ENCODE measurements around the gene PHF3.

Gene PHF3

DNA sequence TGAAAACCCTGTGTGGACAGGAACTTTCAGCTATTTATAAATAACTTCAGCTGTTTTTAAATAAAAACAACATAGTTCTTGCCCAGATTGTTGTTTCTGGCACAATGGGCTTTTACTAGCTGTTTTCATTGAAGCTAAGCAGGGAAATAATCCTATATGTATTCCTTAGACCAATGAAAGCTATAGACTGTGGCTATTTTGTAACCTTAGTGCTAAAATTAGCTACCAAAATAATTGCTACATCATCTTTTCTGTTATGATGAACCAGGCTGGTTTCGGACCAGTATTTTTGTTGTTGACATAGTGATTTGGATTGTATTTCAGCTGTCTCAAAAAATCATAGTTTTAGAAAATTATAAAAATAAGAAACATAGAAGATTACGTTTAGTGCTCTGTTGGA lies 13.7 kb downstream of the PHF3 start:
- DNase-seq (ENCODE audit: low read depth), result no peak

DNA sequence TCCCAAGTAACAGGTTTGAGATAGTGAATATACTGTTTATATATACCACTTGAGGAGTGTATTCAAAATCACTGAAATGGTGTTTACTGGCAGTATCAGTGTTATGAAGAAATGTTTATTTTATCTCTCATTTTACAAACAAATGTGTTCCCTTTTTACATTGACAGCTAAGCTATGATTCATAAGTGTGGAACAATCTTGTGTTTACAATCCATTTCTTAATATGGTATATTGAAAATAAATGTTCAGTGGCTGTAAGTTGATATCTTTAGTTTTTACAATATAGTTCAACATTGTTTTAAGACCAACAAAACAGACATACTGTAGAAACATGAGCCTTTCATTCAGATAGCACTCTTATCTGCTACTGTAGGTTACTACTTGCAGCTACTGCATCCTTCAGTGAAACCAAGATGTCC lies 14.3 kb downstream of the PHF3 start:
- no peak for DNase-seq (ENCODE audit: low read depth)

DNA sequence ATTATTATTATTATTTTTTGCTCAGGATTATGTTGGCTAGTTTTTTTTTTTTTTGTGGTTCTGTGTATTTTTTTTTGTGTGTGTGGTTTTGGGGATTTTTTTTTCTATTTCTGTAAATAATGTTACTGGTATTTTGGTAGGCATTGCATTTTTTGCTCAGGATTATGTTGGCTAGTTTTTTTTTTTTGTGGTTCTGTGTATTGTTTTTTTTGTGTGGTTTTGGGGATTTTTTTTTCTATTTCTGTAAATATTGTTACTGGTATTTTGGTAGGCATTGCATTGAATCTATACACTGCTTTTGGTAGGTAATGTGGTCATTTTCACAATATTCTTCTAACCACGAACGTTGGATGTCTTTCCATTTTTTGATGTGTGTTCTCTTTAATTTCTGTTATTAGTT lies 17.4 kb downstream of the PHF3 start:
- DNase-seq (ENCODE audit: low read depth), result no peak

DNA sequence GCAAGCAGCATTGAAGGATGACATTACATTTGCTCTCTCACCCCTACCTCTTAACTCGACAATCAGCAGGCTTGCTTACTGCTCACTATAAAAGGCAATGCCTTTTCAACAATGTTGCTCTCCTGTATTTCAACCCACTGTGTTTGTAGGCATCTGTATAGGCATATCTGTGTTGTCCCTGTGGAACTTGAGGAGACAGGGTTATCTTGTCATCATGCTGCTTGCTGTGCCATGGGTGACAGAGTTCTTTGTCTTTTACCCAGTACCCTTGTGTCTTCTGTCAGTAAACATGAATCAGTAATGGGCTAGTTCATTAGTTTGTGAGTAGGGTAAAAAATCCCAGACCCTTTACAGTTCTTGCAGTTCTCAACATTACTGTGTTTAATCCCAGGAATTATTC lies 25.2 kb downstream of the PHF3 start:
- no peak for DNase-seq (ENCODE audit: low read depth)

DNA sequence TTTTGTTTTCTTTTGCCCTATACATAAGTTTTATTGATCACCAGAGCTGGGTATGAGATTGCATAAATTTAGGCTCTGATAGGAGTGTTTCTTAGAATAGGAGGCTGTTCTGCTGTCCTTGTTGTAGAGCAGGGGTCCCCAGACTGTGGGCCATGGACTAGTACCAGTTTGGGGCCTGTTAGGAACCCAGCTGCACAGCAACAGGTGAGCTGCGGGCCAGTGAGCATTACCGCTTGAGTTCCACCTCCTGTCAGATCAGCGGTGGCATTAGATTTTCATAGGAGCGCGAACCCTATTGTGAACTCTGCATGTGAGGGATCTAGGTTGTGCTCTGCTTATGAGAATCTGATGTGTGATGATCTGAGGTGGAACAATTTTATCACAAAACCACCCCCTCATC lies 26.2 kb downstream of the PHF3 start:
- no peak for DNase-seq (ENCODE audit: low read depth)

DNA sequence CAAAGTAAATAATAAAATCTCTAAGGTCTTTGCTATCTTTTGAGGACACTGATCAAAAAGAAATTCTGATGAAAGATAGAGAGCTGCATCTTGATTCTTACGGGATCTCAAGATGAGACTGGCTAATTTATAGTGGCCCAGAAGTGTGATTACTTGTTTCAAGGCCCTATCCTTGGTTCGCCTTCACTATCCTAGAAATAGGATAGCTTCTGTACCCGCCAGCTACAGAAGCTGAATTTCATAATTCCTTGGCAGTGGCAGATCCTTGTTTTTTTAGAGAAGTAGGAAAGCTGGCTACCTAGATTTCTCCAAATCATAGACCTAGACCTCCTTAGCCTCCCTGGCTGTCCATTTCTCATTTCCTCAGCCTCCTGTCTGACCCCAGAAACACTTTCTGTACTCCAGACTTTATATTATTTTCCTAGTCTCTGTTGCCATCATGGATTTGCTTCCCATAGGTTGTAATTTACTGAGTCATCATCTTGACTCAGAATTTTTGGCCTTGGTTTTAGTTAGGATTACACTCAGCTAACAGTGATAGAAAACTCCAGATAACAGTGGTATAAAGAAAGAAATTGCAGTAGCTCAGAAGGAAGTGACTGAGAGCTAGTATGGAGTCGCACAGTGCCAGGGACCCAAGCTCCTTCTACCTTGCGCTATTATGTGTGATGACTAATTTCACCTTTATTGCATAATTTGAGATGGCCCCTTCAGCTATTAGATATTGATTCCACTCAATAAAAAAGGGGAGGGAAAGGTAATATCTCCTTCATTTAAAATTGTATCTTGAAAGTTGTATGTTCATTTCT lies 27.7 kb downstream of the PHF3 start:
- DNase-seq (ENCODE audit: low read depth), result peak; percentile 40

DNA sequence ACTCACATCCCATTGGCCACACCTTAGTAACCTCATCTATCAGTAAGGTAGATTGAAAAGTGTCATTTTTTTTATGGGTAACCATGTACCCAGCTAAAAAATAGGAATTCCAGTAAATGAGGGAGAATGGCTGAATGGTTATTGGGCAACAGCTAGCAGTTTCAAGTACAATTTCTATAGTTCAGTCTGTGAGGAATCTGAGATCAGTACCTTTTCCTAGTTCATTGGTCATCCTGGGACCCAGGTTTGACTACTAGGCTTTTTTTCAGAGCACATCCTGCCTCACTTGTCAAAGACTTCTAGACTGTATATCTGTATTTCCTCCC lies 28.3 kb downstream of the PHF3 start:
- no peak for DNase-seq (ENCODE audit: low read depth)

DNA sequence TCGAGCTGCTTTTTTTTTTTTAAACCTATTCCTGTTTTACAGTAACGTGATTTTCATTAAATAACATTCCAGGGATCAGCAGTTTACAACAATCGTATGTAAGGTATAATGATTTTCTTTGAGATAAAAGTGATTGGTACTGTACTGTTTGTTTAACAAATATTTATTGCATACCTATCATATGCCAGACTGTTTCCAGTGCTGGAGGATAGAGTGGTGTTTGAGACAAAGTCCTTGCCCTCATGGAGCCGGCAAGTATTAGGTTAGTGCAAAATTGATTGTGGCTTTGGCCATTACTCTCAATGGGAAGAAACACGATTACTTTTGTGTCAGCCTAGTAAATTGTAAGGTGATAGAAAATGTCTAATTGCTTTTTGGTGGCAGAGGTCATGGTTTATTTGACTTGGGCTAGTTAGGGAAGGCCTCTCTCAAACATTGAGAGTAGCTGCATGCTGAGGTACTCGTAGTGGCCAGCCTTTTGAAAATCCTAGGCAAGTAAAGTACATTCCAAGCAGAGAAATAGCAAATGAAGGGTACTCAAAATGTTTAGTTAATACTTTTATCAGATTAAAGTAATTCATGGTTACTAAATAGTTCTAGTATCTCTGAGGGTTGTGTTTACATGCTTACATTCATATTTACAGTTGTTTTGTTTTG lies 35.6 kb downstream of the PHF3 start:
- DNase-seq (ENCODE audit: low read depth), result no peak

DNA sequence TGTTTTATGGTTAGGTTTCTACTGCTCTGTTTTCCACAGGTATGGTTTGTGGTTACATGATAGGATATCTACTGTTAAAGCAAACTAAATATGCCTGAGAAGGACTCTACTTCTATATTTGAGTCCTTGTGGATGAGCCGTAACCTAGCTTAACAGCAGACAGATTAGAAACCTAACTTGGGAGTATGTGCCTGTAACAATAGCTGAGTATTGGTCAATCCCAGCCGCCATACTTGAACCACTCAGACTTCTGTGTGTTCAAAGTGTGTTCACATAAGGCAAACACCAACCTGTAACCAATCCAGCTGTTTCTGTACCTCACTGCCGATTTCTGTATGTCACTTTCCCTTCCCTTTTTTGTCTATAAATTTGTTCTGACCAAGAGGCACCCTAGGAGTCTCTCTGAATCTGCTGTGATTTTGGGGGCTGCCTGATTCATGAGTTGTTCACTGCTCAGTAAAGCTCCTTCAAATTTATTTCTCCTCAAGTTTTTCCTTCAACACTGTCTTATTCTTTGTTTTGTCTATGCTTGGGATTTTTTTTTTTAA lies 37.1 kb downstream of the PHF3 start:
- DNase-seq (ENCODE audit: low read depth), result no peak

DNA sequence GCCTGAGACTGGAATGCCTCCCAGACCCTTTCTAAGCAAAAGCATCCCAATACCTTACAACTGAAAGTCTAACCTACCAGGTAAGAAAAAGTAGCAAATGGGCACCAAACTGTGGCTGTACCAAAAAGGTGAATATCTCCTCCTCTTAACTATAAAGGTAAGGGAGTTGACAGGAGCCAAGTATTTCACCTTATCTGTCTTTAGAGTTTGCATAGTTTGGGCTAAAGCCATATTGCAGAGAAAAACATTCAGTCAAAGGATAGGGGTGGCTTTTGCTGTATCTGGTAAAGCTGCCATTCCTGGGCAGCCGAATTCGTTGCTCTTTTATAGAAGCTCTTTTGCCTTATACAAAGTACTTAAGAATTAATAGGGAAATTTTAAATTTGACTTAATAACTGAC lies 38.1 kb downstream of the PHF3 start:
- DNase-seq (ENCODE audit: low read depth), result no peak

DNA sequence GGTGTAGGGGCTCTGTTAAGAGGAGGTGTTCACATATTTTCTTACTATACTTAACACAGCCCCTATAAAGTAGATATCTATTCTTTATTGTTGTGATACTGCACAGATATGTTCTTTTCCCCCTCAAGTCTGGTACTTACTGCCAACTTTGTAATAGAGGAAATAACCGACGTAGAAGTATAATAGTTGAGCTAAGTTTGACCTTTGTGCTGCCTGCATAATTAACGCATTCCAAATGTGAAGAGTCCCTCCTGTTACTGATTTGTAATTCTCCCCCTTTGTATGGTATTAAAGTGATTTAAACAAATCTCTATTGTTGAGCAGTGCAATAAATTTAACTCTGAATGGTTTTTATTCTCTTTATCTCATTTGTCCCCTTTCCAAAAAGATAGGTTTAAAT lies 39.0 kb downstream of the PHF3 start:
- no peak for DNase-seq (ENCODE audit: low read depth)

DNA sequence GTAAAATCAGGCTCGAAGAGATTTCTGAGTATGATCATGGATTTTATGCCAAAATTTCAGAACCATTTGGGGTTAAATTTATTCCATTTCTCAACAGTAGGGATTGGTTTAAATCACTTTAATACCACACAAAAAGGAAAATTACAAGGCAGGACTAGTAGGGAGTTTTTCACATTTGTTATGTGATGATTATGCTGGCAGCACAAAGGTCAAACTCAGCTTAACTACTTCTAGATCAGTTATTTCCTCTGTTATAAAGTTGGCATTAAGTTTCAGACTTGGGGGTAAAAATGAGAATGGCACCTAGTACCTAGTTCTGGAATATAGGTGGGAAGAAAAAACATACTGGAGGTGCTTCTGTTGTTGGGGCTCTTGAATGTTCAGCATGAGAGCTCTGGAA lies 39.5 kb downstream of the PHF3 start:
- no peak for DNase-seq (ENCODE audit: low read depth)

DNA sequence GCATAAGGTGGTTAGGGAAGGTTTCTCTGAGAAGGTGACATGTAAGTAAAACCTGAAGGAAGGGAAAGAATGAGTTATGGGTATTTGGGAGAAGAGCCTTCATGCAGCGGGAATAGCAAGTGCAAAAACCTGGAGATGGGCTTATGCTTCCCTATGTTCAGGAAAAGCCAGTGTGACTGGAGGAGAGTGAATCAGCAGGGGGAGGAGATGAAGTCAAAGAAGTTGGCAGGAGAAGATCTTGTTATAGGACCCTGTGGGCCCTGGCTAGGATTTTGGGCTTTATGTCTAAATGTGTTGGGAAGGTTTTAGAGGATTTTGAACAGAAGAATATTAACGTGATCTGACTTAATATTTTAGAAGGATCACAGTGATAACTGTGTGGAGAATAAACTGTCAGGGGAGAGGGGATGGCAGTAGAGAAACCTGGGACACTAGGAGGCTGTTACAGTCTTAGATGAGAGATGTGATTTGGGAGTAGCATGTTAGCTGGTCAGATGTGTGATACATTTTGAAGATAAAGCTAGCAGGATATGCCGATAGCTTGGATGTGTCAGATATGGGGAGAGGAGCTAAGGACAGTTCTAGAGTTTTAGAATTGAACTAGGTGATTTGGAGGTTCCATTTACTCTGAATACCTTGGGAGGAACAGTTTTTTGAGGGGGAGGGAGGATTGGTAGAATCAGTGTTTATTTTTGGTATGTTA lies 41.0 kb downstream of the PHF3 start:
- DNase-seq (ENCODE audit: low read depth), result no peak

DNA sequence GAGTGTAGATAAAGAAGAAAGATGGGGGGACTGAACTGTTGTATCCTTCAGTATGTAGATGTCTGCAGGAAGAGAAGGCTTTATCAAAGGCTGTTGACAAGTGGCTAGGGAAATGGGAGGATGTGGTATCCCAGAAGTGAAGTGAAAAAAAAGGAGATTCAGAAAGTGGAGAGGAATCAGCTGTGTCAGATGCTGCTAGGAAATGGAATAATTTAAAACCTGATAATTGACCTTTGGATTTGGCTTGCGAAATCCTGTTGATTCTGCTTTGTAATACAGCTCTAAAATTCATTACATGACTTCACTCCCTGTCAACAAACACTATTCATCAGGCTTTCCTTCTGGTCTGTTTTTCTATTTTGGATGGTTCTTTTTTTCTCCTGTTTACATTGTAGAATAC lies 41.7 kb downstream of the PHF3 start:
- DNase-seq (ENCODE audit: low read depth), result no peak

DNA sequence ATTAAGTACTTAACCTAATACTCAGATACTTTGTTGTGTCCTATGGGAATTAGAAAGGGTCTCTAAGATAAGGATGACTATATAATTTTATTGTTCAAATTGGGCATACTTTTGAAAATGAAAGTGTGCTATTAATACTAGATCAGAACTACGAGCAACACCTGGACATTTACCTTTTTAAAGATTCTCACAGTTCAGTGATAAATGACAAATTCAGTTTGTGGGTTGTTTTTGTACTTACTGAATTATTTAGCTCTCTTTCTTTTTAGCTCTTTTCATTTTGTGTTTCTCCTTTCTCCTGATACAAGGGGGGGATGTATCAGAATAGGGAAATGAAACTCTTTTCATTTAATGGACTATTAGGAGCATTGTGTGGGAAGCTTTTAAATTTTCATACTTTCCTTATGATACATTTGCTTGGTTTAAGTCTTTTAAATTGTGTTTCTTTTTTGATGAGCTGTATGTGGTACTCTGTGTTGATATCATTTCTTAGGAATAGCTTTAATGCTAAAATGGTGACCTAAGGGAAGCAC lies 47.5 kb downstream of the PHF3 start:
- no peak for DNase-seq (ENCODE audit: low read depth)

DNA sequence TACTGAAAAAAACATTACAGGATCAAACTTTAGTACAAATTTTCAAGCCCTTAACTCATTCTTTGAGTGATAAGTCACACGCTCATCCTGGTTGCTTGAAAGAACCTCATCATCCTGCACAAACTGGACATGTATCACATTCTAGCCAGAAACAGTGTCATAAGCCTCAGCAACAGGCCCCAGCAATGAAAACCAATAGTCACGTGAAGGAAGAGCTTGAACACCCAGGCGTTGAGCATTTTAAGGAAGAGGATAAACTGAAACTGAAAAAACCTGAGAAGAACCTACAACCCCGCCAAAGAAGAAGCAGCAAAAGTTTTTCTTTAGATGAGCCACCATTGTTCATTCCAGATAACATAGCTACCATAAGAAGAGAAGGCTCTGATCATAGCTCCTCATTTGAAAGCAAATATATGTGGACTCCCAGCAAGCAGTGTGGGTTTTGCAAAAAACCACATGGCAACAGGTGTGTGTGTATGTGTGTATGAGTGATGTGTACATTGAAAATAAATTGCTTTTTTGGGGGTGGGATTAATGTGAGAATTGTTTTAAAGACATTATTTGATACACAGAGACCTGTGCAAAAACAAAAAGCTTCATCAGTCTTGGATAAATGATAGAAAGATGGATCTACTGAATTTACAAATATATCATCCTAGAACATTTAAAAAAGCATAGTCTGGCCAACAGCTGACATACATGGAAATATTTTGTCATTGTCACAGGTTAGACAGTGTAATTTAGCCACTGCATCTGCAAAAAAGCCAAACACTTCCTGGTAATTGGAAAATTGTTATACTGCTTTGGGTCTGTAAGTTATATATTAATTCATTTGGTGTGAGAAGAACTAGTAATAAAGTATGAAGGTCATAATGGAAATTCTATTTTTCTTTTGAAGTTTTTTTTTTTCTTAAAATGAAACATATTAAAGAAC lies 50.1 kb downstream of the PHF3 start:
- no peak for DNase-seq (ENCODE audit: low read depth)

DNA sequence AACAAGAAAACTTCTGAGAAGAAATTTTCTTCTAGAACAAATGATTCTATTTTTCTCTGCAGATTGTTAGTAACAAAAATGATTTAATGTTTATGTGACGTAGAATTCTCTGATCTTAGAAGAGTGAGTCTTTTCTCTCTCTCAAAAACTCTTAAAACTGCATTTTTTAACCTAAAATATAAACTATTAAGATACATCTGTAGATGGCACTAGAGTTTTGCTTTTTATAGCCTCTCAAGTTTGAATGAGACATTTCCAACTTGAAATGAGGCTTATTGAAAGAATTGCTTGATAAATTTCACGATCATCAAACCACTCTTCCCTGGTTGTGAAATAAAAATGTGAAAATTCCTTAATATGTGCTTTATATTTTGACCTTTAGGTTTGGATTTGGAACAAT lies 53.8 kb downstream of the PHF3 start:
- DNase-seq (ENCODE audit: low read depth), result no peak

DNA sequence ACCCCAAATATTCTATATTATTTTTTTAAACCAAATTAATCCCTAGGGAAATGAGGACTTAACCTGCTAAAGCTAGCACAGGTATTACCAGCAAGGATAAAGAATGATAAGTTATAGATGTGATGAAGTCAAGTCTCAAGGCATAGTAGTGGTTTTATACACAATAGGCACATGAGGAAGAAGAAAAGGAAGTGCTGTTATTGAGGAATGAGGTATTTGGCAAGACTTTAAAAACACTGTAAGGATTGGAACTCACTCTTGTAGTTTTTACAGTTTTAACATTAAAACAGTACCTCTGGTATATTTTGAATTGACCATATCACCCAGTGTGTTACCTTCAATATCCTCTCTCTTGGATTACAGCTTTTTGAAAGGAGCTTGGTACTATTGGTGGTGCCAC lies 54.6 kb downstream of the PHF3 start:
- DNase-seq (ENCODE audit: low read depth), result no peak

DNA sequence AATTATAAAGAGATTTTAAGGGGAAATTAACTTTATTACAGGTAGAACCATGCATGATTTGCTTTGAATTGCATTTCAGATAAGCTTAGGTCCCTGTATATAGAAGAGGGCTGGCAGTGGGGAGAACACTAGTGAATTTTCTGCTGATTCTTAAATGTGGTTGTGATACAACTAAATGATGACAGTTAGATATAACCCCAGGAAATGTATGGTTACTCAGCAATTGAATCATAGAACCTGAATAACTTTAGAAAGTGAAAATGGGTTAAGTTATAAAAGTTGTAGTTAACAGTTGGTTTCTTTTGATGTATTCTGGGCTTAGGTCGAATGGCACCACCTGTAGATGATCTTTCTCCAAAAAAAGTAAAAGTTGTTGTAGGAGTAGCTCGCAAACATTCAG lies 70.1 kb downstream of the PHF3 start:
- no peak for DNase-seq (ENCODE audit: low read depth)

DNA sequence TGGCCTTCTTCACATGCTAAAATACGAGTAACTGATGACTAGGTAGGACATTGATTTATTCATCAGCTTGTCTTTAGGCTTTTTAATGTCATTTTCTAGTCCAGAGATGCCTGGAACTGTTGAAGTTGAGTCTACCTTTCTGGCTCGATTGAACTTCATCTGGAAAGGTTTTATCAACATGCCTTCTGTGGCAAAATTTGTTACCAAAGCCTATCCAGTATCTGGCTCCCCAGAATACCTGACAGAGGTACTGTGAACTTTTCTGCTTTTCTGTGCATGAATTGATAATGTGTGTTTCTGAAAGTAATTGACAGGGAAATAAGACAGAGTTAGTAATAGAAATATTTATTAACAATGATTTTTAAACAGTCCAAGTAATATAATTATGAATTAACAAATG lies 71.0 kb downstream of the PHF3 start:
- DNase-seq (ENCODE audit: low read depth), result no peak

DNA sequence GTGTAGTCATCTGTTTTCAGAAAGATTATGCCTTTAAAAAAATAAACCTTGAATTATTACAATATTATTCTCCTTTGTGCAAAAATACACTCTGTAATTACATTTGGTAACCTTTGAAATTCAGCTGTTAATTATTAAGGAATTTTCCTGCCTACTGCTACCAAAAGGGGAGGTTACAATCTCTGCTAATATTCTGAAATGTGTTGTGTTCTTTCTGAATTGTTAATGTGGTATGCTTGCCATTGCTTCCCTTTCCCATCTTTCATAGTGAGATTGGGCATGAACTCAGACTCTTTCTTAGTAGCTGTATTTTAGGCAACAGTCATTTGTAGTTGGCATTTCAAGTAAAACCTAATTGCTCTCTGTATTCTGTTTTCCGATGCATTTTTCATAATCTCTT lies 73.0 kb downstream of the PHF3 start:
- DNase-seq (ENCODE audit: low read depth), result no peak

DNA sequence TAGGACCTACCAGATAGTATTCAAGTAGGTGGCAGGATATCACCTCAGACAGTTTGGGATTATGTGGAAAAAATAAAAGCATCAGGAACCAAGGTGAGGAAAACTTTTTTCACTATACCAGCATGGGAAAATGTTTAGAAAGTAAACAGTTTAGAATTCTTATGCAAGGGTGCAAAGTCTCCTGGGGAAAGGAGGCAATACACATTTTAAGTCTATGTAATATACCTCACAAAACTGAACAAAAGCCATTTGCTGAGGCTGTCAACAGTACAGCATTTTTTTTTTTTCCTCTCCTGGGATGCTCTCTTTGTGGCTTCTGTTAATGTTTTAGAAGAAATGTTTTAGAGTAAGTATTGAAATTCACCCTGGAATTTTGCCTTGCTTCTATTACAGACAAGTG lies 73.5 kb downstream of the PHF3 start:
- no peak for DNase-seq (ENCODE audit: low read depth)
